ENCODE data around the gene PTPRD. TPM values are rescaled to one million over a fixed set of nuclear protein-coding genes. Genes with fewer than 3 reads are reported as not detected.

The PTPRD gene
- total and polyA plus RNA-seq, 7 experiments from 2014 or later = 0.71 TPM; not detected in 6

DNA sequence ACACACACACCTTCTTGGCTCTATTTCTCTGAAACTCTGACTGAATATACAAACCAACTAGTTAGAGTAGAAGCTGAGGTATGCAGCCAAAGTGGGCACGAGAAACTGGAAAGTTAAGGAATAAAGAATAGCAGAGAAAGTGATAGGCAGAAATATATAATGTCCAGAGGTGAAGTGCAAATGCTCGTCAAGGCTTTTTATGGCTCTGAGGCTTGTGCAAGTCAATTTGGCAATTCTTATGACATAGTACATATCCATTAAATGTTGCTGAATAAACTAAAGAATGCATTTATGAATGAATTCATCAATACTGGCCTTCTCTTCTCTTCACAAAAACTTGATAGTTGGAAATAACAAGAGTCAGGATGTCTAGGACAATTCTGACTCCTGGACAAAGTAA, 2323.1 kb downstream of the PTPRD start:
- H3K27me3 ChIP-seq (ENCODE audit: control insufficient read depth in 2 of 2, insufficient read depth in 2 of 2, low read length in 2 of 2) = no peaks in the 10 kb centered on the region
- no peak overlapping the region for H3K27ac ChIP-seq (ENCODE audit: low read depth, low read length)
- no peaks in the 10 kb centered on the region for H3K36me3 Mint-ChIP-seq
- DNase-seq = no peak
- no peak overlapping the region for H3K27ac Mint-ChIP-seq
- no peaks in the 10 kb centered on the region for H3K9me3 ChIP-seq (ENCODE audit: control insufficient read depth in 2 of 3, low read length in 3 of 3)
- peaks cover 0 to 13% (median 5%) of the 10 kb centered on the region in 5 donors for H3K27me3 Mint-ChIP-seq
- H3K4me1 Mint-ChIP-seq = no peaks in the 10 kb centered on the region
- peaks cover 0 to 2% (median 0%) of the 10 kb centered on the region in 11 donors for H3K9me3 Mint-ChIP-seq
- no peaks in the 10 kb centered on the region for H3K36me3 ChIP-seq (ENCODE audit: control insufficient read depth in 2 of 3, insufficient read depth in 3 of 3, low read length in 3 of 3)
- H3K4me3 Mint-ChIP-seq = no peak overlapping the region
- intact Hi-C loops (cut with micrococcal nuclease) = no loop called here
- no peak overlapping the region for H3K4me3 ChIP-seq (ENCODE audit: low read length)
- no peak for ATAC-seq
- POLR2A ChIA-PET = no interaction called here
- CTCF ChIA-PET = no interaction called here
- H3K4me1 ChIP-seq (ENCODE audit: control insufficient read depth in 2 of 2, insufficient read depth in 2 of 2, low read length in 2 of 2) = no peaks in the 10 kb centered on the region

DNA sequence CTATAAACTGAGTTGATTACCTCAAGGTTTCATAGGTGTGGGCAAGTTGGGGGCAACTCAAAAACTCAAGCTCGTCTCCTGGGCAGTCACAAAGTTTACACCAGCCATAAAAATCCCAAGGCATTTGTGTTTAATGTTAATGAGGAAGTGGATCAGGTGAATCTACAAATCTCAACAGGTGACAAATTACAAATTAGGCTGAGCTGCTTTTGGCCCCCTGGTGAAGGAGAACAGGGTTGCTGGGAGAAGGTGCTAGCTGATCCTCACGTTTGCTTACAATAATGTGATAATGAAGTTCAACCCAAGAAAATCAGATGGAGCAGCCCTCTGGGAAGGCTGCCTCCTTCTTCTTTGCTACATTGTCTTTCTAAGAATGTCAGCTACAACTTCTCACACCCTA, 2324.8 kb downstream of the PTPRD start:
- H3K27ac ChIP-seq (ENCODE audit: low read depth, low read length) = no peak overlapping the region
- Mint-ChIP-seq H3K27me3 (peaks cover 0 to 16% (median 5%) of the 10 kb centered on the region in 5 donors), H3K9me3 (peaks cover 0 to 2% (median 0%) of the 10 kb centered on the region in 11 donors), H3K4me1 (no peaks in the 10 kb centered on the region), H3K27ac (no peak overlapping the region), H3K36me3 (no peaks in the 10 kb centered on the region), H3K4me3 (no peak overlapping the region)
- CTCF ChIA-PET = no interaction called here
- H3K27me3 ChIP-seq (ENCODE audit: control insufficient read depth in 2 of 2, insufficient read depth in 2 of 2, low read length in 2 of 2) = no peaks in the 10 kb centered on the region
- no peak for ATAC-seq
- DNase-seq = no peak
- no peaks in the 10 kb centered on the region for H3K36me3 ChIP-seq (ENCODE audit: control insufficient read depth in 2 of 3, insufficient read depth in 3 of 3, low read length in 3 of 3)
- intact Hi-C loops (cut with micrococcal nuclease) = no loop called here
- H3K4me3 ChIP-seq (ENCODE audit: low read length) = no peak overlapping the region
- H3K9me3 ChIP-seq (ENCODE audit: control insufficient read depth in 2 of 3, low read length in 3 of 3) = no peaks in the 10 kb centered on the region
- POLR2A ChIA-PET = no interaction called here
- no peaks in the 10 kb centered on the region for H3K4me1 ChIP-seq (ENCODE audit: control insufficient read depth in 2 of 2, insufficient read depth in 2 of 2, low read length in 2 of 2)

DNA sequence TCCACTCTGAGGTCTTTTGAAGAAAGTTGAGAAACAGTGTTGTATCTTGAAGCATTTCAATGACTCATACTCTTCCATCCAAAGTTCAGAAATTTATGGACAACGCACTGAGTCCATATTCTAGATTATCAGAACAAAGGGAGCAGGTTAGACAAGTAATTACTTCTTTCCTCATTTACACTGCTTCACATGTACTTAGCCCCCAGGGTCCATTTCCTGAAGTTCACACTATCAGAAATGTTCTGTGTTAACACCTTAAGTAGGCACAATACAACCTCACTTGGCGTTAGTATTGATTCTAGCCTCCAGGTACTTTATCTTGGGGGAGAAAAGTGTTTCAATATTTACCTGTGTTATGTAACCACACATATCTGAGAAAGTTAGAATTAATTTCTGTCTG, 2325.3 kb downstream of the PTPRD start:
- no peaks in the 10 kb centered on the region for H3K9me3 Mint-ChIP-seq
- intact Hi-C loops (cut with micrococcal nuclease) = no loop called here
- ChIA-PET CTCF (no interaction called here), POLR2A (no interaction called here)
- no peaks in the 10 kb centered on the region for H3K36me3 Mint-ChIP-seq
- H3K27me3 Mint-ChIP-seq = peaks cover 0 to 16% (median 5%) of the 10 kb centered on the region in 5 donors
- DNase-seq (no peak), ATAC-seq (no peak)
- Histone ChIP-seq H3K27ac (ENCODE audit: low read depth, low read length) (no peak overlapping the region), H3K36me3 (ENCODE audit: control insufficient read depth in 2 of 3, insufficient read depth in 3 of 3, low read length in 3 of 3) (no peaks in the 10 kb centered on the region), H3K4me1 (ENCODE audit: control insufficient read depth in 2 of 2, insufficient read depth in 2 of 2, low read length in 2 of 2) (no peaks in the 10 kb centered on the region), H3K27me3 (ENCODE audit: control insufficient read depth in 2 of 2, insufficient read depth in 2 of 2, low read length in 2 of 2) (no peaks in the 10 kb centered on the region), H3K4me3 (ENCODE audit: low read length) (no peak overlapping the region), H3K9me3 (ENCODE audit: control insufficient read depth in 2 of 3, low read length in 3 of 3) (no peaks in the 10 kb centered on the region)
- H3K4me3 Mint-ChIP-seq = no peak overlapping the region
- no peaks in the 10 kb centered on the region for H3K4me1 Mint-ChIP-seq
- no peak overlapping the region for H3K27ac Mint-ChIP-seq

DNA sequence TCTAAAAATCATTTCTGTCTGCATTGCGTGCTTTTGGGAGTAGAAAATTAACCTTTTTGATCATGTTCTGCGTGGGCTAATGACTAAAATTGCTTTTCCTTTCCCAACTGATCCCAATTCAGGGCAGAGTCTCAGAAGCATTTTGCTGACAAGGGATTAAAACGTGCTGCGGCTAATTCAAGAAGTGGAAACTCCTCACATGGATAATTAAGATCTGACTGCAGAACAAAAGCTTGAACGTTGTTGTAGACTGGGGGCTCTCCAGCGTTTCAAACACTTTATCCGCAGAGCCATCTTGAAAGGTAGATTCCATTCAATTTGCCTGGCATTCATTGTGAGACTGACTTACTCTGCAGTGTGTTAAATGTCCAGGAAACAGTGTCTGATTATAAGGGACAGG, 2327.9 kb downstream of the PTPRD start:
- no peaks in the 10 kb centered on the region for H3K9me3 Mint-ChIP-seq
- H3K27me3 Mint-ChIP-seq = peaks cover 0 to 16% (median 5%) of the 10 kb centered on the region in 5 donors
- POLR2A ChIA-PET = no interaction called here
- H3K36me3 Mint-ChIP-seq = no peaks in the 10 kb centered on the region
- H3K4me1 Mint-ChIP-seq = no peaks in the 10 kb centered on the region
- no peak overlapping the region for H3K27ac Mint-ChIP-seq
- H3K4me3 ChIP-seq (ENCODE audit: low read length) = no peak overlapping the region
- H3K4me3 Mint-ChIP-seq = no peak overlapping the region
- ATAC-seq (no peak), DNase-seq (no peak)
- CTCF ChIA-PET = interaction anchor here (0.6 kb wide), 1 partner anchor 848 kb away, joined by 3 read pairs; no protein-coding TSS in a partner anchor
- no peaks in the 10 kb centered on the region for H3K9me3 ChIP-seq (ENCODE audit: control insufficient read depth in 2 of 3, low read length in 3 of 3)
- no peaks in the 10 kb centered on the region for H3K27me3 ChIP-seq (ENCODE audit: control insufficient read depth in 2 of 2, insufficient read depth in 2 of 2, low read length in 2 of 2)
- intact Hi-C loops (cut with micrococcal nuclease) = no loop called here
- no peaks in the 10 kb centered on the region for H3K36me3 ChIP-seq (ENCODE audit: control insufficient read depth in 2 of 3, insufficient read depth in 3 of 3, low read length in 3 of 3)
- no peaks in the 10 kb centered on the region for H3K4me1 ChIP-seq (ENCODE audit: control insufficient read depth in 2 of 2, insufficient read depth in 2 of 2, low read length in 2 of 2)
- H3K27ac ChIP-seq (ENCODE audit: low read depth, low read length) = no peak overlapping the region

DNA sequence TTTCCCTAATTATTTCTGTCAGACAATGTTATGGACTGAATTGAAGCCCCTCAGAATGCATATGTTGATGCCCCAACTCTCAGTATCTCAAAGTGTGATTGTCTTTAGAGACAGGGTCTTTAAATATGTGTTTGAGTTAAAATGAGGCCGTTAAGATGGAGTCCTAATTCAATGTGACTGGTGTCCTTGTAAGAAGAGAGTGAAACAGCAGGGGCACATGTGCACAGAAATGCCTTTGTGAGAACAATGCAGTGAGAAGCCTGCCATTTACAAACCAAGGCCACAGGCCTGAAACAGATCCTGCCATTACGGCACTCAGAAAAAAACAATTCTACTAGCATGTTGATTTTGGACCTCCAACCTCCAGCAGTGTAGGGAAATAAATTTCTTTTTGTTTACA, 2330.3 kb downstream of the PTPRD start:
- Mint-ChIP-seq H3K36me3 (no peaks in the 10 kb centered on the region), H3K27me3 (peaks cover 0 to 9% (median 0%) of the 10 kb centered on the region in 5 donors), H3K9me3 (peaks cover 0 to 3% (median 0%) of the 10 kb centered on the region in 11 donors), H3K4me3 (no peak overlapping the region), H3K27ac (no peak overlapping the region), H3K4me1 (no peaks in the 10 kb centered on the region)
- Histone ChIP-seq H3K27ac (ENCODE audit: low read depth, low read length) (no peak overlapping the region), H3K4me3 (ENCODE audit: low read length) (no peak overlapping the region), H3K36me3 (ENCODE audit: control insufficient read depth in 2 of 3, insufficient read depth in 3 of 3, low read length in 3 of 3) (no peaks in the 10 kb centered on the region), H3K9me3 (ENCODE audit: control insufficient read depth in 2 of 3, low read length in 3 of 3) (no peaks in the 10 kb centered on the region), H3K4me1 (ENCODE audit: control insufficient read depth in 2 of 2, insufficient read depth in 2 of 2, low read length in 2 of 2) (no peaks in the 10 kb centered on the region), H3K27me3 (ENCODE audit: control insufficient read depth in 2 of 2, insufficient read depth in 2 of 2, low read length in 2 of 2) (no peaks in the 10 kb centered on the region)
- ATAC-seq = no peak
- intact Hi-C loops (cut with micrococcal nuclease) = no loop called here
- ChIA-PET POLR2A (no interaction called here), CTCF (no interaction called here)
- DNase-seq = no peak

DNA sequence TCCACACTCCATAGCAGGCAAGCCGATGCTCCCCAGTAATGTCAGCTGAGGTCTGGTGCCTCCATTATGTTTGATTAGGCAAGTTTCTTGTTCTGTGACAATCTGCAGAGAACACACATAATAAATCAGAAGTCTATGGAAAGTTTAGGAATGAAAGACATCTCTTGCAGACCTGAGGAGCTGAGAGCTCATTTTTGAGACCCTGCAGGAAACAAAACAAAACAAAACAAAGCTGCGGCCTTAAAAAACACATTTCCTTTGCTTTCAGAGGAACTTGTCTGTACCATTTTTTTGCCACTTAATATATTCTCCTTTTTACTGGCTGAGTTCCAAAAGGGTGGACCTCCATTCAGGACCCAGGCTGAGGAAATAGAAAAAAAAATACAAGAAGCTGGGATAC, 2332.0 kb downstream of the PTPRD start:
- ChIA-PET CTCF (no interaction called here), POLR2A (no interaction called here)

DNA sequence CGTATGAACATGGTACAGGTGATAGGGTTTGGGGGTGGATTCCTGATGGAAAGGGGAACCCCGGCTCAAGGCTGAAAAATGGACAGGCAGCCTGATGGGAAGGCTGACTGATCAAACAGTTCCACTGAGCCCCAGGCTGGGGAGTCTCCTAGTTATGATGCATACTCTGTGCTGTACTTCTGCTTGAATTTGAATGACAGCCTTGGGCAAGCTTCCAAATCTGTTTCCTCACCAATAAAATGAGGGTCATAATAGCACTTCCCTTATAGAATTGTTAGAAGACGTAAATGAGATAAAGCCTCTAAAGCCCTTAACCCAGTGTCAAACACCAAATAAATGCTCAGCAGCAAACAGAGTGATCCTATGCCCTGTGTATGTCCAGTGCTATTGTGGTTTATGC, 2334.8 kb downstream of the PTPRD start:
- Histone ChIP-seq H3K4me3 (ENCODE audit: low read length) (no peak overlapping the region), H3K27ac (ENCODE audit: low read depth, low read length) (no peak overlapping the region), H3K9me3 (ENCODE audit: control insufficient read depth in 2 of 3, low read length in 3 of 3) (no peaks in the 10 kb centered on the region), H3K4me1 (ENCODE audit: control insufficient read depth in 2 of 2, insufficient read depth in 2 of 2, low read length in 2 of 2) (no peaks in the 10 kb centered on the region), H3K27me3 (ENCODE audit: control insufficient read depth in 2 of 2, insufficient read depth in 2 of 2, low read length in 2 of 2) (no peaks in the 10 kb centered on the region), H3K36me3 (ENCODE audit: control insufficient read depth in 2 of 3, insufficient read depth in 3 of 3, low read length in 3 of 3) (no peaks in the 10 kb centered on the region)
- ATAC-seq (no peak), DNase-seq (no peak)
- intact Hi-C loops (cut with micrococcal nuclease) = no loop called here
- Mint-ChIP-seq H3K27ac (no peak overlapping the region), H3K4me3 (no peak overlapping the region), H3K4me1 (no peaks in the 10 kb centered on the region), H3K36me3 (peaks cover 0 to 9% (median 0%) of the 10 kb centered on the region in 5 donors), H3K27me3 (peaks cover 0 to 4% (median 0%) of the 10 kb centered on the region in 5 donors), H3K9me3 (peaks cover 0 to 21% (median 10%) of the 10 kb centered on the region in 11 donors)
- ChIA-PET POLR2A (no interaction called here), CTCF (no interaction called here)

More for the DNA sequence above, 2332.0 kb downstream of the PTPRD start:
- no peaks in the 10 kb centered on the region for H3K9me3 ChIP-seq (ENCODE audit: control insufficient read depth in 2 of 3, low read length in 3 of 3)
- H3K27me3 Mint-ChIP-seq = peaks cover 0 to 5% (median 0%) of the 10 kb centered on the region in 5 donors
- intact Hi-C loops (cut with micrococcal nuclease) = no loop called here
- H3K9me3 Mint-ChIP-seq = peaks cover 0 to 20% (median 9%) of the 10 kb centered on the region in 11 donors
- H3K36me3 Mint-ChIP-seq = peaks cover 0 to 9% (median 0%) of the 10 kb centered on the region in 5 donors
- no peaks in the 10 kb centered on the region for H3K27me3 ChIP-seq (ENCODE audit: control insufficient read depth in 2 of 2, insufficient read depth in 2 of 2, low read length in 2 of 2)
- no peak overlapping the region for H3K27ac Mint-ChIP-seq
- no peaks in the 10 kb centered on the region for H3K36me3 ChIP-seq (ENCODE audit: control insufficient read depth in 2 of 3, insufficient read depth in 3 of 3, low read length in 3 of 3)
- no peaks in the 10 kb centered on the region for H3K4me1 Mint-ChIP-seq
- no peak overlapping the region for H3K4me3 ChIP-seq (ENCODE audit: low read length)
- no peaks in the 10 kb centered on the region for H3K4me1 ChIP-seq (ENCODE audit: control insufficient read depth in 2 of 2, insufficient read depth in 2 of 2, low read length in 2 of 2)
- ATAC-seq (no peak), DNase-seq (no peak)
- H3K27ac ChIP-seq (ENCODE audit: low read depth, low read length) = no peak overlapping the region
- no peak overlapping the region for H3K4me3 Mint-ChIP-seq
